Jurkat, Clone E6-1 (cell line): ENCODE data around the gene ATP9A.
"Not testable (repeated sequence)": the region's sequence is repeated elsewhere in the genome, so short reads cannot be mapped to it uniquely, and the experiment has no call there.

Experiments used
- DNase-seq: peaks from one replicate; pipeline ENCODE4 v3.0.0-alpha.2; 2011; ENCODE audit warnings: low read depth, low spot score
- H3K4me3 ChIP-seq: 2 replicates; pipeline ENCODE4 v1.5.1; 2011; ENCODE audit warnings: mild to moderate bottlenecking, low read length, control low read depth, moderate library complexity

Gene ATP9A

GRCh38 chr20:51647674-51648570 is 120.3 kb downstream of the ATP9A start:
- no peak overlapping the region for H3K4me3 ChIP-seq
- no peak for DNase-seq

DNA sequence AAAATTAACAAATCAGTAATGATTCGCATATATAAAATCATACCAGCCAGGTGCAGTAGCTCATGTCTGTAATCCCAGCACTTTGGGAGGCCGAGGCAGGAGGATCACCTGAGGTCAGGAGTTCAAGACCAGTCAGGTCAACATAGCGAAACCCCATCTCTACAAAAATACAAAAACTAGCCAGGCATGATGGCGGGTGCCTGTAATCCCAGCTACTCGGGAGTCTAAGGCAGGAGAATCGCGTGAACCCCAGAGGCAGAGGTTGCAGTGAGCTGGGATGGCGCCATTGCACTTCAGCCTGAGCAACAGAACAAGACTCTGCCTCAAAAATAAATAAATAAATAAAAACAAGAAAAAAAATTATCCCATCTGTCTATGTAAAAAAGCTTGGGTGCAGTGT is 124.4 kb downstream of the ATP9A start:
- DNase-seq, H3K4me3 ChIP-seq: not testable (repeated sequence)

- no peak overlapping the region for H3K4me3 ChIP-seq
- DNase-seq: no peak
Measured at GRCh38 chr20:51643390-51643789, 124.8 kb downstream of the ATP9A start.

- H3K4me3 ChIP-seq: no peak overlapping the region
- DNase-seq: no peak
Measured at GRCh38 chr20:51641866-51642265, 126.3 kb downstream of the ATP9A start.

DNA sequence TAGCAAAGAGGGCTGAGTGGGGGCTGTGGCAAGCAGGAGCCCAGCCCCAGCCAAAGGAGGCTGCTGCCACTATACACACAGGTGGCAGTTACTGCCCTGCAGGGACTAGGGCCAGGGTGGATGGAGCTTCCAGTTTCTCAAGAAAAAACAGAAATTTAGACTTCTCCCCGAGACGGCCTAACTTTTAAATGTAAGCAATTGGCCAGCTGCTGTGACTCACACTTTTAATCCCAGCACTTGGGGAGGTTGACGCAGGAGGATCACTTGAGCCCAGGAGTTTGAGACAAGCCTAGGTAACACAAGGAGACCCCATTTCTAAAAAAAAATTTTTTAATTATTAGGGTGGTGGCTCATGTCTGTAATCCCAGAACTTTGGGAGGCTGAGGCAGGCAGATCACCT is 127.4 kb downstream of the ATP9A start:
- no peak for DNase-seq
- no peak overlapping the region for H3K4me3 ChIP-seq

- DNase-seq: peak; percentile 51
- no peak overlapping the region for H3K4me3 ChIP-seq
Measured at GRCh38 chr20:51639206-51639832, 128.9 kb downstream of the ATP9A start.

DNA sequence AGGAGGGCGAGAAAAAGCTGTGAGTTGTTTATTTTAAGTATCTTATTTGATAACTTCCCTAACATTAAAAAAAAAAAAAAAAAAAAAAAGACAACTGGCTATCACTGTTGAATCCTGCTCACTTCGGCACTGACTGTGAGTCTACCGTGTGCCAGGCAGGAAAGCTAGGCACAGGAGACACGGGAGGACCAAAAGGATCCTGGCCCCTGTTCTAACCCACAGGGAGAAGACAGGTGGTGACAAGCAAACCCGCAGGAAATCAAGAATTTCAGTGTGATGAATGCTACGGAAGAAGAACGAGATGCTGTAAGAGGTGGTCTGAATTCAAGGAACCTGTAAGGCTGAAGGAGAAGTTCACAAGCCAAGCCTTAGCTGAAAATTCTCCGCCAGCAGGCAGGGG is 130.9 kb downstream of the ATP9A start:
- no peak for DNase-seq

DNA sequence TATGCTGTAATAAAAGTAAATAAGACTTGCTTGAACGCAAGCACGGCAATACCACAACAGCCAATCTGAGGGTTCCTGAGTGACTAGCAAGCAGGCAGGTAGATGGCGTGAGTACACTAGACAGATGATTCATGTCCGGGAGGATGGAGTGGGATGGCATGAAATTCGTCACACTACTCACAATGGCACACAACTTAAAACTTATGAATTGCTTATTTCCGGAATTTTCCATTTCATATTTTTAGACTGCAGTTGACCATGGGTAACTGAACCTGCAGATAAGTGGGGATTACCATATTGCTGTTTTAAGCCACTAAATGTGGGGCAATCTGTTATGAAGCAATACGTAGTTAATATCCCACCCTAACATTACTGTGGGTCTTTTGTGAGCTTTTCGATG is 132.1 kb downstream of the ATP9A start:
- no peak for DNase-seq

More for the DNA sequence above, 130.9 kb downstream of the ATP9A start:
- H3K4me3 ChIP-seq: no peak overlapping the region

DNA sequence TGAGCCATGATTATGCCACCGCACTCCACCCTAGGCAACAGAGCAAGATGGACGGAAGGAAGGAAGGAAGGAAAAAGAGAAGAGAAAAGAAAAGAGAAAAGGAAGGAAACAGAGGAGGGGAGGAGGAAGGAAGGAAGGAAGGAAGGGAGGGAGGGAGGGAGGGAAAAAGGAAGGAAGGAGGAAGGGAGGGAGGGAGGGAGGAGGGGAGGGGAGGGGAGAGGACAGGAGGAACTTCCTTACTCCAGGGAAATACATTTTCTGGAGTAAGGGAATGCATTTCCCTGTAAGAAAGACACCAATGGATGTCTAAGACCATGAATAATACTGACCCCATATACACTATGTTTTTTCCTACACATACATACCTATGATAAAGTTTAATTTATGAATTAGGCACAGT is 132.5 kb downstream of the ATP9A start:
- H3K4me3 ChIP-seq: no peak overlapping the region
- DNase-seq: no peak

More for the DNA sequence above, 132.1 kb downstream of the ATP9A start:
- no peak overlapping the region for H3K4me3 ChIP-seq

GRCh38 chr20:51634877-51635276 is 133.3 kb downstream of the ATP9A start:
- H3K4me3 ChIP-seq: no peak overlapping the region
- DNase-seq: no peak

- H3K4me3 ChIP-seq: no peak overlapping the region
- no peak for DNase-seq
Measured at GRCh38 chr20:51634257-51634656, 133.9 kb downstream of the ATP9A start.

DNA sequence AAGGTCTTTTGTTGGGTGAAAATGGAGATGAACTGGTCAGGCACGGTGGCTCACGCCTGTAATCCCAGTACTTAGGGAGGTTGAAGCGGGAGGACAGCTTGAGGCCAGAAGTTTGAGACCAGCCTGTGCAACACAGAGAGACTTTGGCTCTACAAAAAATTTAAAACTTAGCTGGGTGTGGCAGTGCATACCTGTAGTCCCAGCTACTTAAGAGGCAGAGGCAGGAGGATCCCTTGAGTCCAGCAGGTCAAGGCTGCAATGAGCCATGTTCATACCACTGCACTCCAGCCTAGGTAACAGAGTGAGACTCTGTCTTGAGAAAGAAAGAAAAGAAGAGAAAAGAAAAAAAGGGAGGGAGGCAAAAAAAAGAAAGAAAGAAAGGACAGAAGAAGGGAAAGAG is 134.8 kb downstream of the ATP9A start:
- DNase-seq: no peak
- no peak overlapping the region for H3K4me3 ChIP-seq

DNA sequence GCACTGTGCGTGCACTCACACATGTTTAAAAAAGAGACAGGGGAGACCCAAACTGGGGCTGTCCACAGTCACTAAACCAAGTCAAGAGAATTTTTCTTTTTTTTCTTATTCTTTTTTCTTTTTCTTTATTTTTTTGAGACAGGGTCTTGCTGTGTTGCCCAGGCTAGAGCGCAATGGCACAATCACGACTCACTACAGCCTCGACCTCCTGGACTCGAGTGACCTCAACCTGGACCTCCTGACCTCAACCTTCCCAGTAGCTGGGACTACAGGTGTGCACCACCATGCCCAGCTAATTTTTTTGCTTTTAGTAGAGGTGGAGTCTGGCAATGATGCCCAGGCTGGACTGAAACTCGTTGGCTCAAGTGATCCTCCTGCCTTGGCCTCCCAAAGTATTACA is 136.2 kb downstream of the ATP9A start:
- no peak overlapping the region for H3K4me3 ChIP-seq
- no peak for DNase-seq

GRCh38 chr20:51631011-51631950 is 136.9 kb downstream of the ATP9A start:
- H3K4me3 ChIP-seq: no peak overlapping the region
- no peak for DNase-seq

DNA sequence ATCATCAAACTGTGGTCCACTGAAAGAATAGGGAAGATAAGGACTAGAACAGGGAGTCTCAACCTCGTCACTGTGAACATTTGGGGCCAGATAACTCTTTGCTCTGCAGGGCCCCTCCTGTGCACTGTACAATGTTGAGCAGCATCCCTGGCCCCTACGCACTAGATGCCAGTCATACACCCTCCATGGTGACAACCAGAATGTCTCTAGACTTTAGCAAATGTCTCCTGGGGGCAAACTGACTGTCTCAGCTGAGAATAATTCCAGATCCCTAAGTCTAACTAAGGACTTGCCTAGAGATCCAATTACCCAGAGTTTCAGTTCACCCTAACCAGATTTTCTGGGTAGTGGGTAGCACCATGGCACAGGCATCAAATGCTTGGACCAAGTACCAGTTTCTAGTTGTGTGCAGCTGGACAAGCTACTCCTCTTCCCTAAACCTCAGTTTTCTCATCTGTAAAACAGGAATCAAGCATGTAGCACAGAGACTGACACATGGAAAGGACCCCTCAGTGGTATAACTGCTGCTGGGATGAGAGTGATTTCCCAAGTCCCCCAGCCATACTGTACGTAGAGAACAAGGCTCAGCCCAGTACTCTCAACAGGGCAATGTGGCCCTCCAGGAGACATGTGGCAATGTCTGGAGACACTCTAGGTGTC is 138.7 kb downstream of the ATP9A start:
- no peak for DNase-seq
- H3K4me3 ChIP-seq: no peak overlapping the region

DNA sequence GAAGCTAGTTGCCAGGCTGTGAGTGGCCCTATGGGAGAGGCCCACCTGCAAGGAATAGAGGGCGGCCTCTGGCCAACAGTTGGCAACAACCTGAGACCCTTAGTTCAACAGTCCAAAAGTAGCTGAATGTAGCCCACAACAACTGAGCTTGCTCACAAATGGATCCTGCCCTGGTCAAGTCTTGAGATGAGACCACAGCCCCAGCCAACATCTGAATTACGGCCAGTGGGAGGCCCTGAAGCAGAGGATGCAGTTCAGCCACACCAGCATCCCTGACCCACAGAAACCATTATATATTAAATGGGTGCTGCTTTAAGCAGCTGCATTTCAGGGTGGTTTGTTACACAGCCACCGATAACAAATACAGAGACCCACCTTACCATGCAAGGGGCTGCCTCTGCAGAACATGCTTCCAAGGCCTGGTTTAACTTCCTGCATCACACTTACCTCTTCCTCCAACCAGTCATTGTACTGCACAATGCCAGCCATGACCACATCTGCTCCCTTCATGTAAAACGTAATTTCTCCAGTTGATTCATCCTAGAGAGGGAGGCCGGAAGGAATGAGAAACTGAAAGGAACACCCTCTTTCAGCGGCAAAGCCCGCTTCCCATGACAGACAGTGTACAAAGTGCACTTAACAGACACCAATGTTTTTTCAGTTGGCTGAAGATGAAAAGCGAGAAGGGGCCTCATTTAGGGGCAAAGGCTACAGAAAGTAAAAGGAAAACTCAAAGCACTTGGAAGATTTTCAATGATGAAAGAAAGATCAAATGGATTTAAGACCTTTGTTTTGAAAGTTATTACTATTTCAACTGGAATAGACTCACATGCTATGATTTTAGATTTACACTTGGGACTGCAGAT is 139.4 kb downstream of the ATP9A start:
- H3K4me3 ChIP-seq: no peak overlapping the region
- DNase-seq: no peak

GRCh38 chr20:51627586-51627985 is 140.6 kb downstream of the ATP9A start:
- H3K4me3 ChIP-seq: no peak overlapping the region
- DNase-seq: no peak

- H3K4me3 ChIP-seq: no peak overlapping the region
- DNase-seq: no peak
Measured at GRCh38 chr20:51625105-51625504, 143.1 kb downstream of the ATP9A start.
